Left renal cortex interstitium (tissue), 4 donors: ENCODE measurements around the gene CRTAC1. TPM values are rescaled to one million over a fixed set of nuclear protein-coding genes. Genes with fewer than 3 reads are reported as not detected.
"Not testable (repeated sequence)": the region's sequence is repeated elsewhere in the genome, so short reads cannot be mapped to it uniquely, and the experiment has no call there.

Experiments
- DNase-seq, 4 donors: peaks; one replicate each; pipeline ENCODE4 v3.0.0-alpha.2; 2013; ENCODE audit warnings: low read depth in 4 of 4, low spot score in 2 of 4, missing footprints in 1 of 4
- polyA plus RNA-seq, 4 donors: library from polyadenylated mRNA; unstranded; fragments of 120-200 nt; gene quantifications; one replicate each; pipeline ENCODE4 v1.2.1, GENCODE V29; 2013; ENCODE audit not compliant: insufficient read length in 4 of 4

Gene CRTAC1
- polyA plus RNA-seq, 4 donors: 22.5 to 48.4 (median 29.9) TPM

DNA sequence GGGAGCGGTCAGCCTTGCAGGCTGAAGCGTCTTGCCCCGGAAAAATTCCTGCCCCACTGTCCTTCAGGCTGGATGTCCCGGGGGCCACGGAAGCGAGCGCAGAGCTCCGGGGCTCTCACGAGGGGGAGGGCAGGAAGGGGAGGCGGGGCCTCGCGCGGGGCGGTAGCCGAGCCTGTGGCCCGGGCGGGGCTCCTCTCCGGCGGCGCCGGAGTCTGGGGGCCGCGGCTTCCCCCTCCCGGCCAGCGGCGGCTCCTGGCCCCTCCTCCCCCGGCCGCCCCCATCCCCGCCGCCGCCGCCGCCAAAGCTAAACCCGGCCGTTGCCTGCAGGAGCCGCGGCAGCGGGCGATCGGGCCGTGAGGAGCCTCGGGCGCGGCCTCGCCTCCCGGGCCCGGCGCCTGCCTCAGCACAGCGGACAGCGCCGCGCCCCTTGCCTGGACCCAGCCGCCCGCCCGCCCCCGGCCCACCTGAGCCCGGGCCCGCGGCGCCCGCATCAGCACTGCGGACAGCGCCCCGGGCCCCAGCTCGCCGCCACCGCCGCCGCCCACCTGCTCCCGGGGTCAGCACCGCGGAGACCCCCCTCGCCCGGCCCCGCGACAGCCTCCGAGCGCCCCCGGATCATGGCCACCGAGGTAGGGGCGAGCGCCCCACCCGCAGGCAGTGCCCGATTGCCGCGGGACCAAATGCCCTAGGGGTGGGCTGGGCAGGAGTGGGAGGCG lies 180.6 kb downstream of the CRTAC1 start, which contains the start of gene GOLGA7B:
TSS of gene GOLGA7B (plus strand) at position 157 of the 716 bp plus-strand sequence. CDS start at position 618, 461 bp downstream.
- DNase-seq: peak in 3 of 4 donors; percentile 16 to 59 (median 41)

GRCh38 chr10:97849103-97849686 lies 181.2 kb downstream of the CRTAC1 start:
- DNase-seq: no peak

- DNase-seq: no peak
Observed at GRCh38 chr10:97844678-97845077, 185.7 kb downstream of the CRTAC1 start.

- not testable (repeated sequence) for DNase-seq
Observed at GRCh38 chr10:97843972-97844371, 186.4 kb downstream of the CRTAC1 start.

DNA sequence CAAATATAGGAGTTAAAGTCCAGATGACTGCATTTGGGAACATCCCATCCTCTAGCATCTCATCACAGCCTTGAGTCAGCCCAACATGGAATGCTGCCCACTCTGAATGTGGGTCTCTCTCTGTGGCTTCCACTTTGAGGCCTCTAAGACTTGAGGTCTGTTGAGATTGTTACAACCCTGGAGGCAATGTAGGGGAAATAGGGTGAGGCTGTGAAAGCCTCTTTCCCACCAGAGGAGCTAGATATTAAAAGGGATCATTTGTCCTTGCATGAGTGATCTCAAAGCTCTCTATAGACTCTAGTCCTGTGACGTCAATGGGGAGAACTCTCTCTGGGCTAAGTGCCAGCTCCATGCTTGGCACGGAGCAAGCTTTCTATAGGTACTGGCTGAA lies 187.1 kb downstream of the CRTAC1 start:
- no peak for DNase-seq

GRCh38 chr10:97842656-97843280 lies 187.7 kb downstream of the CRTAC1 start:
- DNase-seq: no peak

GRCh38 chr10:97842114-97842513 lies 188.3 kb downstream of the CRTAC1 start:
- DNase-seq: not testable (repeated sequence)

DNA sequence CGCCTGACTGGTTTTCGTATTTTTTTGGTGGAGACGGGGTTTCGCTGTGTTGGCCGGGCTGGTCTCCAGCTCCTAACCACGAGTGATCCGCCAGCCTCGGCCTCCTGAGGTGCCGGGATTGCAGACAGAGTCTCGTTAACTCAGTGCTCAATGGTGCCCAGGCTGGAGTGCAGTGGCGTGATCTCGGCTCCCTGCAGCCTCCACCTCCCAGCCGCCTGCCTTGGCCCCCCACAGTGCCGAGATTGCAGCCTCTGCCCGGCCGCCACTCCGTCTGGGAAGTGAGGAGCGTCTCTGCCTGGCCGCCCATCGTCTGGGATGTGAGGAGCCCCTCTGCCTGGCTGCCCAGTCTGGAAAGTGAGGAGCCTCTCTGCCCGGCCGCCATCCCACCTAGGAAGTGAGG lies 189.3 kb downstream of the CRTAC1 start:
- not testable (repeated sequence) for DNase-seq

- DNase-seq: no peak
Observed at GRCh38 chr10:97838091-97838490, 192.3 kb downstream of the CRTAC1 start.

DNA sequence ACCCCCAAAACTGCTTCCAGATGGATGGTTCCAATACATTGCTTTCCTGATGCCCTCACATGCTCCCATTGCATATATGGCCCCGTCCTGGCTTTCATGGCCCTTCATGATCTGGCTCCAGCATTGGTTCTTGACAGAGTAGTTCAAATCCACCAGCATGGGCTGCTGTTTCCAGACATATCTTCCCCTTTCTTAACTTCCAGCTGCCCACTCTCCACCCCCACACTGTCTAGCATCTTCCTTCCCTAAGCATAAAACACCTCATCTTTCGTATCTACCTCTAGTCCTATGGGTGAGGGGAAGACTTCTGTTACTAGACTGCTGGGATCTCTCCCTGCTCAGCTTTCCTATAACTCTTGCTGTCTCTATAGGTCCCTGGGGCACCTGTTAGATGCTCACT lies 194.0 kb downstream of the CRTAC1 start:
- no peak for DNase-seq

DNA sequence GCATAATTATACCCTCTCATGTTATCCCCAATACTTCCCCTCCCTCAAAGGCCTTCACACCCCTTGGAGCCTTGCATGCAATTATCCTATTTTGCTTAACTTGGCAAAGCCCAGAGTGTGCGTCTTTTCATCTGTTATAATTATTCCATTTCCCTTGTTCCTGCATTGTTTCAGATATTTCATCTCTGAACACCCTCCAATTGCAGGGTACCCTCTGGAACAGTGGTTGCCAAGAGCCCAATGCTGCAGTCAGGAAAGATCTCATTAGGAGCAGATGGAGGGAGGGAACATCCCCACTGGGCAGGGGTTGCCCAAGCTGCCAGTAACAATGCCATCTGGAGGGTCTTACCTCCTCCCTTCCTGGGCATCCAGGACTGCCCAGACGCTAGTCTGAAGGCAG lies 199.2 kb downstream of the CRTAC1 start:
- DNase-seq: no peak

DNA sequence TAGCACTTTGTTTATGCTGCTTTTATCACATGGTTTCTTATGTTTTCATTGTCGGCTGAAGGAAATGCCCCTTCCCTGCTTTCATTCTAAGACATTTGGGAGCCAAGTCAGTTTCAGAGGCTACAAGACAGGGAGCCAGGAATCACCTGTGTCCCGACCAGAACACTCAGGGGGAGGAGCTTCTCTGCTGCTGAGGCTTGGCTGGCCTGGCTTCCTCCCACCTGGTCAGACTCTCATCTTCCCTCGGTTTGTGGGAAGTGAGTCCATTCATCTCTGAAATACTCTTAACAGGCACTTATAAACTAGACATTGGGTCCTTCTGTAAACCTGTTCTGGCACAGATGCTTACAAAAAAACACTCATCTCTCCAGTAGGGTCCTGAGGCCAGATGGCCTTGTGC lies 200.4 kb downstream of the CRTAC1 start:
- DNase-seq: no peak

- DNase-seq: no peak
Observed at GRCh38 chr10:97828721-97829120, 201.7 kb downstream of the CRTAC1 start.

GRCh38 chr10:97827702-97828291 lies 202.6 kb downstream of the CRTAC1 start:
- DNase-seq: no peak

DNA sequence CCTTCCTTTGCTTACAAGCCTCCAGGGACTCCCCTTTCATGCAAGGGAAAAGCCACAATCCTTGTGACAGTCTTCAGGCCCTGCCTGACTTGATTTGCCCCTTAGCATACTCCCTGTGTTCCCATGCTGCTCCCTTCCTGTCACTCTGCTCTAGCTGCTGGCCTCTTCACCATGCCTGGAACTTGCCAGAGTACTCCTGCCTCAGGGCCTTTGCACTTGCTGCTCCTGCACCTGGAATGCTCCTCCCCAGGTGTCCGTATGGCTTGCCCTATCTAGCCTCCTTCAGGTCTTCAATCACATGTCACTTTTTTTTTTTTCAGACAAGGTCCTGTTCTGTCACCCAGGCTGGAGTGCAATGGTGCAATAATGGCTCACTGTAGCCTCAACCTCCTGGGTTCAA lies 203.5 kb downstream of the CRTAC1 start:
- no peak for DNase-seq

- no peak for DNase-seq
Observed at GRCh38 chr10:97825020-97825760, 205.2 kb downstream of the CRTAC1 start.

GRCh38 chr10:97823734-97824133 lies 206.7 kb downstream of the CRTAC1 start:
- DNase-seq: no peak

GRCh38 chr10:97822261-97822687 lies 208.1 kb downstream of the CRTAC1 start:
- no peak for DNase-seq

- no peak for DNase-seq
Observed at GRCh38 chr10:97821308-97822038, 208.9 kb downstream of the CRTAC1 start.

- DNase-seq: no peak
Observed at GRCh38 chr10:97820096-97820704, 210.2 kb downstream of the CRTAC1 start.
